Neural cell (in vitro differentiated cells): ENCODE data around the gene ELK3.

Source experiments
- CTCF ChIP-seq: fragments of 450-650 bp; IDR thresholded peaks from 2 replicates; pipeline ENCODE4 v1.5.1; 2014; ENCODE audit warnings: antibody characterized with exemption, mild to moderate bottlenecking, moderate library complexity; ENCODE audit not compliant: poor library complexity, severe bottlenecking
- EP300 ChIP-seq: fragments of 450-650 bp; conservative IDR thresholded peaks from 2 replicates; pipeline ENCODE4 v1.6.1; 2014; ENCODE audit warnings: antibody characterized with exemption, mild to moderate bottlenecking, moderate library complexity; ENCODE audit not compliant: poor library complexity, severe bottlenecking
- EZH2 ChIP-seq: fragments of 200-600, 300-800 bp; shearing (Covaris generic), sonication (generic); IDR thresholded peaks from 2 replicates; pipeline ENCODE4 v1.6.1; 2014; ENCODE audit warnings: antibody characterized with exemption, low read length, borderline replicate concordance, mild to moderate bottlenecking; ENCODE audit not compliant: insufficient read depth, poor library complexity, severe bottlenecking
- MXI1 ChIP-seq: fragments of 450-650 bp; conservative IDR thresholded peaks from 2 replicates; pipeline ENCODE4 v1.6.1; 2014; ENCODE audit warnings: antibody characterized with exemption, mild to moderate bottlenecking; ENCODE audit not compliant: poor library complexity, severe bottlenecking
- POLR2AphosphoS5 ChIP-seq: IDR thresholded peaks from 2 replicates; pipeline ENCODE4 v1.6.1; 2012
- RAD21 ChIP-seq: fragments of 450-650 bp; conservative IDR thresholded peaks from 2 replicates; pipeline ENCODE4 v1.6.1; 2014; ENCODE audit warnings: antibody characterized with exemption, mild to moderate bottlenecking, moderate library complexity
- TAF1 ChIP-seq: IDR thresholded peaks from 2 replicates; pipeline ENCODE4 v1.6.1; 2012; ENCODE audit warnings: low read depth
- TF ChIP-seq, protein P1 (sequence below): IDR thresholded peaks from 2 replicates; pipeline ENCODE4 v1.6.1; 2012; ENCODE audit warnings: borderline replicate concordance

DNA sequence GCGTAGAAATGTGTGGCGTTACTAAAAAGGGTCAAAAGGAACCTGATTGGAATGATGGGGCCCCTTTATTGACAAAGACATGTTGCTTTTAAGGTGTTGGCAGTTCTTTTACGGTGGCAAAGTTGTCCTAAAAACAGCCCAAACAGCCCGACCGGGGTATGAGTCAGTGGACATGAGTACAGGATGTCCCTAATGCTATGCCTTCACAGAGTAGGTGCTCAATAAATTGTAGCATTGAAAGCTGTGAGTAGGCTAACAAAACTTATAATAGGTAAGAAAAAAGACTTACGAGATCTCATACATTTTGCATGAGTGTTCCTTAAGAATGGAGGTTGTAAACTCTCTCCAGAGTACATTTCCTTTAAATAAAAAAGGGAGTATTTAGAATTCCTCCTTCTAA is 2.6 kb downstream of the ELK3 start:
- no peak for TF ChIP-seq CTCF
- TF ChIP-seq EZH2 = no peak
- TF ChIP-seq POLR2AphosphoS5 = no peak
- TF ChIP-seq RAD21 = no peak
- TF ChIP-seq MXI1 = no peak
- no peak for TF ChIP-seq TAF1
- no peak for TF ChIP-seq EP300
- TF ChIP-seq, protein P1, sequence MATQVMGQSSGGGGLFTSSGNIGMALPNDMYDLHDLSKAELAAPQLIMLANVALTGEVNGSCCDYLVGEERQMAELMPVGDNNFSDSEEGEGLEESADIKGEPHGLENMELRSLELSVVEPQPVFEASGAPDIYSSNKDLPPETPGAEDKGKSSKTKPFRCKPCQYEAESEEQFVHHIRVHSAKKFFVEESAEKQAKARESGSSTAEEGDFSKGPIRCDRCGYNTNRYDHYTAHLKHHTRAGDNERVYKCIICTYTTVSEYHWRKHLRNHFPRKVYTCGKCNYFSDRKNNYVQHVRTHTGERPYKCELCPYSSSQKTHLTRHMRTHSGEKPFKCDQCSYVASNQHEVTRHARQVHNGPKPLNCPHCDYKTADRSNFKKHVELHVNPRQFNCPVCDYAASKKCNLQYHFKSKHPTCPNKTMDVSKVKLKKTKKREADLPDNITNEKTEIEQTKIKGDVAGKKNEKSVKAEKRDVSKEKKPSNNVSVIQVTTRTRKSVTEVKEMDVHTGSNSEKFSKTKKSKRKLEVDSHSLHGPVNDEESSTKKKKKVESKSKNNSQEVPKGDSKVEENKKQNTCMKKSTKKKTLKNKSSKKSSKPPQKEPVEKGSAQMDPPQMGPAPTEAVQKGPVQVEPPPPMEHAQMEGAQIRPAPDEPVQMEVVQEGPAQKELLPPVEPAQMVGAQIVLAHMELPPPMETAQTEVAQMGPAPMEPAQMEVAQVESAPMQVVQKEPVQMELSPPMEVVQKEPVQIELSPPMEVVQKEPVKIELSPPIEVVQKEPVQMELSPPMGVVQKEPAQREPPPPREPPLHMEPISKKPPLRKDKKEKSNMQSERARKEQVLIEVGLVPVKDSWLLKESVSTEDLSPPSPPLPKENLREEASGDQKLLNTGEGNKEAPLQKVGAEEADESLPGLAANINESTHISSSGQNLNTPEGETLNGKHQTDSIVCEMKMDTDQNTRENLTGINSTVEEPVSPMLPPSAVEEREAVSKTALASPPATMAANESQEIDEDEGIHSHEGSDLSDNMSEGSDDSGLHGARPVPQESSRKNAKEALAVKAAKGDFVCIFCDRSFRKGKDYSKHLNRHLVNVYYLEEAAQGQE = no peak
